HL-60 (cell line): ENCODE measurements around the gene ATF3.

Source experiments
- CTCF ChIP-seq: IDR thresholded peaks from one replicate; pipeline ENCODE4 v1.5.1; 2011; ENCODE audit warnings: low read length, control low read depth, inconsistent platforms; ENCODE audit not compliant: insufficient read depth
- GABPA ChIP-seq: IDR thresholded peaks from 2 replicates; pipeline ENCODE4 v1.6.1; 2012; ENCODE audit warnings: low read depth
- POLR2AphosphoS5 ChIP-seq: IDR thresholded peaks from 2 replicates; pipeline ENCODE4 v1.6.1; 2012; ENCODE audit warnings: low read depth
- REST ChIP-seq: IDR thresholded peaks from 2 replicates; pipeline ENCODE4 v1.6.1; 2012; ENCODE audit warnings: low read depth; ENCODE audit not compliant: insufficient replicate concordance
- SPI1 ChIP-seq: IDR thresholded peaks from 2 replicates; pipeline ENCODE4 v1.6.1; 2012; ENCODE audit warnings: low read depth, mild to moderate bottlenecking, borderline replicate concordance

GRCh38 chr1:212596798-212597197, 11.8 kb upstream of the ATF3 start:
- TF ChIP-seq CTCF = no peak
- no peak for TF ChIP-seq REST
- TF ChIP-seq POLR2AphosphoS5 = no peak
- TF ChIP-seq GABPA = no peak
- TF ChIP-seq SPI1 = no peak
